BE2C (cell line): ENCODE measurements around the gene ADAMTS17.

Experiments
- DNase-seq: peaks from one replicate; pipeline ENCODE4 v3.0.0-alpha.2; 2020
- H3K27me3 ChIP-seq: fragments of 250-450 bp; sonication (Bioruptor Pico); 2 replicates; pipeline ENCODE4 v1.5.1; 2020; ENCODE audit warnings: mild to moderate bottlenecking
- H3K36me3 ChIP-seq: fragments of 250-450 bp; sonication (Bioruptor Pico); 2 replicates; pipeline ENCODE4 v1.5.1; 2020; ENCODE audit warnings: mild to moderate bottlenecking
- H3K4me1 ChIP-seq: fragments of 250-450 bp; sonication (Bioruptor Pico); 2 replicates; pipeline ENCODE4 v1.5.1; 2020
- H3K4me3 ChIP-seq: 2 replicates; pipeline ENCODE4 v1.5.1; 2011; ENCODE audit warnings: low read depth, low read length
- H3K9me3 ChIP-seq: fragments of 250-450 bp; sonication (Bioruptor Pico); 2 replicates; pipeline ENCODE4 v1.5.1; 2020
- CTCF ChIP-seq: IDR thresholded peaks from 2 replicates; pipeline ENCODE4 v1.5.1; 2012; ENCODE audit warnings: mild to moderate bottlenecking, low read depth, low read length

ADAMTS17 gene

GRCh38 chr15:100061944-100062343, 279.8 kb downstream of the ADAMTS17 start:
- DNase-seq: no peak
- H3K27me3 ChIP-seq: no peaks in the 10 kb centered on the region
- H3K9me3 ChIP-seq: no peaks in the 10 kb centered on the region
- no peak for TF ChIP-seq CTCF
- H3K4me3 ChIP-seq: no peak overlapping the region
- 0 out of 2 replicates have a peak, but pooled peaks cover 2% of the 10 kb centered on the region for H3K4me1 ChIP-seq
- H3K36me3 ChIP-seq: no peaks in the 10 kb centered on the region

DNA sequence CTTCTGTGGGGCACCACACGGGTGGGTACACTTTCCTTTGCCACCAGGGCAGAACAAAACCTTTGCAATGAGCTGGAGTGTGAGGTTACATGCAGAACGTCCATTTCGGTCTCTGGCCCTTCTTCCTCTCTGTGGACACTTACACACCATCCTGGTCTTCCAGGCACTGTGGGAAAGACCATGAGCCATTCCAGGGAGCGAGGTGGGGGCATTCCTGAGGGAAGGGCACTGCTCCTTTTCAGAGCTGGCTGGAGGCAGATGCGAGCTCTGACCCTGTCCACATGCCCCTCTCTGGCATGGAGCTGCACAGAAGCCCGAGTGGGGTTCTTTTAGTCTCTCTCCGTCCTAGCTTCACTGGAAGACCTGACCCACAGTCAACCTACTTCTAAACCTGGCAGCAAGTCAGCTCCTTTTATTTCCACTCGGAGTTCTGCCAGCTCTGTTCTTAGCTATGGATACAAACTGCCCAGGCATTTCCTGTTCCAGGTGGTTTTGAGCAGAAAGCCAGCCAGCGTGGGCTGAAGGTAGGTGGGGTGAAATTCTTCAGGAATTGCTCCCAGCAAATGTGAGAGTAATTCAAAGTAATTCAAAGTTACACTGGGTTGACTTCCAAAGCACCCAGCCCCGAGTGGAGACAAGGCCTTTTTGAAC, 281.4 kb downstream of the ADAMTS17 start:
- no peaks in the 10 kb centered on the region for H3K9me3 ChIP-seq
- no peak for DNase-seq
- H3K4me1 ChIP-seq: 0 out of 2 replicates have a peak, but pooled peaks cover 2% of the 10 kb centered on the region
- no peak overlapping the region for H3K4me3 ChIP-seq
- H3K36me3 ChIP-seq: no peaks in the 10 kb centered on the region
- TF ChIP-seq CTCF: no peak
- no peaks in the 10 kb centered on the region for H3K27me3 ChIP-seq

DNA sequence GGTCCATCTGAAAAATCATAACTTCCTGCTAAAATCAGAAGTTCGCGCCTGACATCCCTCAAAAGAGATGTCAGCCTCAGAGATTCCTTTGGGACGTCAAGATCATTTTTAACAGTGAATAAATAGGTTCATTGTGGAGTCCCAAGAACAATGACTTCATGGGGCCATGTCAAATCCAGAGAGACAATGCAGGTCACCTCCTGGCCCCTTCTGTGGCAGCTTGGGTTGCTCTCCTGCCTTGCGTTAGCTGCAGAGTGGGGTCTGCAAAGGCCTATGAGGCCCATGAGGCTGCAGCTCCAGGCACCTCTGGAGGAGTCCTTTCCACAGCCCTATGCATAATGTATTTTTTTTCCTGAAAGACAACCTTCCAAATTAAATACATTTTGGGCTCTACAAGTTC, 282.3 kb downstream of the ADAMTS17 start:
- no peak for TF ChIP-seq CTCF
- 0 out of 2 replicates have a peak, but pooled peaks cover 2% of the 10 kb centered on the region for H3K4me1 ChIP-seq

GRCh38 chr15:100059094-100059493, 282.7 kb downstream of the ADAMTS17 start:
- H3K4me1 ChIP-seq: 0 out of 2 replicates have a peak, but pooled peaks cover 2% of the 10 kb centered on the region
- no peak for DNase-seq
- H3K27me3 ChIP-seq: no peaks in the 10 kb centered on the region
- H3K36me3 ChIP-seq: no peaks in the 10 kb centered on the region
- no peak for TF ChIP-seq CTCF
- H3K4me3 ChIP-seq: no peak overlapping the region
- no peaks in the 10 kb centered on the region for H3K9me3 ChIP-seq

More for the DNA sequence above, 282.3 kb downstream of the ADAMTS17 start:
- no peaks in the 10 kb centered on the region for H3K27me3 ChIP-seq
- H3K9me3 ChIP-seq: no peaks in the 10 kb centered on the region
- DNase-seq: no peak
- no peak overlapping the region for H3K4me3 ChIP-seq
- H3K36me3 ChIP-seq: no peaks in the 10 kb centered on the region

DNA sequence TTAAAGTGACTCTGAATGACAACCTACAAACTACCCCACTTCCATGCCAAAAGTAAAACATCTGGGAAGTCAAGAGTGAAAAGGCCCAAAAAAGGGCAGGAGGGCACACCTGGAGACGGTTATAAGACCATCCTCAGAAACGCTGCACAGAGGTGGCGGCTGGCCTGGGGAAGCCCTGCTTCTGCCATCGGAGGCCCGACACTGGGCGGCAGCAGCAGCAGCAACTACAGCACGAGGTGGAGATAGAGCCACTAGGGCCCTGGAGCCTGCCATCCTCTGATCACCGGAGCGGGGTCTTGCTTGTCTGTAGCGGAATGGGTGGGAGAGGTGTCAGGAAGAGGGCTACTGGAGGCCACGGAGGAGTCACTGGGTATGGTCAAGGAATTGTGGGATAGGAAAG, 283.3 kb downstream of the ADAMTS17 start:
- Histone ChIP-seq H3K9me3 (no peaks in the 10 kb centered on the region), H3K4me1 (0 out of 2 replicates have a peak, but pooled peaks cover 2% of the 10 kb centered on the region), H3K4me3 (no peak overlapping the region), H3K36me3 (no peaks in the 10 kb centered on the region), H3K27me3 (no peaks in the 10 kb centered on the region)
- no peak for TF ChIP-seq CTCF
- no peak for DNase-seq

DNA sequence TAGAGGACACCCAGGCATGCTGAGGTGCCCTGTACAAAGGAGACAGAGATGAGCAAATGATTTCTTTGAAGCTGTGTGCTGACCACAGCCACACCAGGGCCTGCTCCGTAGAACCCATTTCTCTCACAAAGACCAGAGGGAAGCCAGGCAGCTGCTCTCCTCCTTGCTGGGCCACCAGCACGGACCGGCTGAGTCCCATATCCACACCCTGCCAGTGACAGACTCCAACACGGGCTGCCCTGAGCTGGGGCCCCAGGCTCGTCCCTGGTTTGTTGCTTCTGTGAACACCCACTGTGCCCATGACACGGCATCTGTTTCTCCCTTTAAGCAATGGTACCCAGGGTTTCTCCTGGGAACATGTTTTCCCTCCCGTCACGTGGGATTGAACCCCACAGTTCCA, 284.5 kb downstream of the ADAMTS17 start:
- DNase-seq: no peak
- no peak for TF ChIP-seq CTCF
- Histone ChIP-seq H3K9me3 (no peaks in the 10 kb centered on the region), H3K4me1 (0 out of 2 replicates have a peak, but pooled peaks cover 2% of the 10 kb centered on the region), H3K36me3 (no peaks in the 10 kb centered on the region), H3K4me3 (no peak overlapping the region), H3K27me3 (no peaks in the 10 kb centered on the region)
